ENCODE data around the gene TUBA8.
"Not testable (repeated sequence)": the region's sequence is repeated elsewhere in the genome, so short reads cannot be mapped to it uniquely, and the experiment has no call there.

The TUBA8 gene

GRCh38 chr22:18173441-18173840 is 62.8 kb downstream of the TUBA8 start:
- DNase-seq (ENCODE audit: low spot score), result not testable (repeated sequence)

All from AG08396 (cell line).